Effector memory CD8-positive, alpha-beta T cell (primary cell): ENCODE results near the gene GPR107.
"Not testable (repeated sequence)": the region's sequence is repeated elsewhere in the genome, so short reads cannot be mapped to it uniquely, and the experiment has no call there.

Experiments used
- ATAC-seq: fragments of 150-1000 bp; cut with Tn5 transposase; replicated peaks from 2 replicates; pipeline ENCODE4 v1.10.0; 2021; ENCODE audit warnings: mild to moderate bottlenecking, moderate library complexity
- DNase-seq, 3 experiments: peaks; one replicate each; pipeline ENCODE4 v3.0.0; 2021
- H3K27ac Mint-ChIP-seq, 2 donors: one replicate each; pipeline ENCODE4 v1.8.0; 2022; ENCODE audit warnings: mild to moderate bottlenecking in 2 of 2, mixed read lengths in 2 of 2, moderate library complexity in 2 of 2
- H3K27me3 Mint-ChIP-seq, 2 donors: one replicate each; pipeline ENCODE4 v1.8.0; 2022; ENCODE audit warnings: mixed read lengths in 2 of 2
- H3K36me3 Mint-ChIP-seq: one replicate; pipeline ENCODE4 v1.8.0; 2022; ENCODE audit warnings: mild to moderate bottlenecking, moderate library complexity, mixed read lengths; ENCODE audit not compliant: insufficient read depth
- H3K4me1 Mint-ChIP-seq, 2 donors: one replicate each; pipeline ENCODE4 v1.8.0; 2022; ENCODE audit warnings: low read depth in 2 of 2, mixed read lengths in 2 of 2
- H3K4me3 Mint-ChIP-seq, 2 donors: one replicate each; pipeline ENCODE4 v1.8.0; 2022; ENCODE audit warnings: mild to moderate bottlenecking in 2 of 2, mixed read lengths in 2 of 2, moderate library complexity in 2 of 2
- H3K9me3 Mint-ChIP-seq, 2 donors: one replicate each; pipeline ENCODE4 v1.8.0; 2022; ENCODE audit warnings: mixed read lengths in 2 of 2
- total RNA-seq, 9 experiments: gene quantifications; one replicate each; lab custom pipeline; 2026; lab: John Stamatoyannopoulos, UW

GPR107 gene
- total RNA-seq, result 64.9 to 103 (median 73.6) reads per million in 9 experiments

- DNase-seq (peak; percentile 61 to 71 (median 68)), ATAC-seq (peak; percentile 96)
- peak within 1 kb of the TSS; percentile 92 to 93 for H3K27ac Mint-ChIP-seq
- H3K27me3 Mint-ChIP-seq, result no peaks in the 10 kb centered on the region
- peak within 1 kb of the TSS; percentile 88 to 91 for H3K4me3 Mint-ChIP-seq
- no peaks in the 10 kb centered on the region for H3K9me3 Mint-ChIP-seq
- peaks cover 17% of the 10 kb centered on the region for H3K36me3 Mint-ChIP-seq
- peaks cover 5 to 17% of the 10 kb centered on the region in 2 donors for H3K4me1 Mint-ChIP-seq
These were observed at the start of gene GPR107 for GRCh38 chr9:130053504-130054324. TSS of gene GPR107 (plus strand) at chr9:130053906. CDS start at chr9:130053933, 27 bp downstream.

GRCh38 chr9:130003943-130004552, 49.7 kb upstream of the GPR107 start:
- Mint-ChIP-seq H3K36me3 (peaks cover 88% of the 10 kb centered on the region), H3K27me3 (no peaks in the 10 kb centered on the region), H3K4me1 (peaks cover 54 to 71% of the 10 kb centered on the region in 2 donors), H3K9me3 (no peaks in the 10 kb centered on the region), H3K27ac (peak overlapping the region; percentile 93 to 97), H3K4me3 (peak overlapping the region; percentile 57 to 59)
- DNase-seq (no peak), ATAC-seq (no peak)

GRCh38 chr9:130006952-130007351, 46.8 kb upstream of the GPR107 start:
- H3K27ac Mint-ChIP-seq, result peak overlapping the region; percentile 96 to 97
- H3K36me3 Mint-ChIP-seq, result peaks cover 84% of the 10 kb centered on the region
- ATAC-seq, H3K27me3 Mint-ChIP-seq, H3K9me3 Mint-ChIP-seq, DNase-seq: not testable (repeated sequence)
- H3K4me3 Mint-ChIP-seq, result peak overlapping the region; percentile 66 to 70
- peaks cover 54 to 78% of the 10 kb centered on the region in 2 donors for H3K4me1 Mint-ChIP-seq

- no peaks in the 10 kb centered on the region for H3K27me3 Mint-ChIP-seq
- H3K9me3 Mint-ChIP-seq, result peaks cover 0 to 7% of the 10 kb centered on the region in 2 donors
- peaks cover 53 to 76% of the 10 kb centered on the region in 2 donors for H3K4me1 Mint-ChIP-seq
- H3K27ac Mint-ChIP-seq, result peak overlapping the region; percentile 96 to 97
- peak overlapping the region; percentile 66 to 70 for H3K4me3 Mint-ChIP-seq
- peaks cover 89% of the 10 kb centered on the region for H3K36me3 Mint-ChIP-seq
- no peak for ATAC-seq
- DNase-seq, result no peak
These were observed 45.2 kb upstream of the GPR107 start for GRCh38 chr9:130008538-130008937.

GRCh38 chr9:130009546-130009945, 44.2 kb upstream of the GPR107 start:
- ATAC-seq, H3K27me3 Mint-ChIP-seq, DNase-seq, H3K9me3 Mint-ChIP-seq: not testable (repeated sequence)
- peak overlapping the region; percentile 96 to 97 for H3K27ac Mint-ChIP-seq
- H3K4me3 Mint-ChIP-seq, result peak overlapping the region; percentile 25 to 61
- peaks cover 47 to 74% of the 10 kb centered on the region in 2 donors for H3K4me1 Mint-ChIP-seq
- H3K36me3 Mint-ChIP-seq, result peaks cover 90% of the 10 kb centered on the region

GRCh38 chr9:130010151-130010988, 43.3 kb upstream of the GPR107 start:
- Mint-ChIP-seq H3K9me3 (peaks cover 0 to 7% of the 10 kb centered on the region in 2 donors), H3K4me3 (peak overlapping the region; percentile 47 to 61), H3K27me3 (no peaks in the 10 kb centered on the region), H3K27ac (peak overlapping the region; percentile 96 to 97), H3K36me3 (peaks cover 87% of the 10 kb centered on the region), H3K4me1 (peaks cover 47 to 73% of the 10 kb centered on the region in 2 donors)
- ATAC-seq (peak; percentile 71), DNase-seq (peak; percentile 48 to 62 (median 55))

GRCh38 chr9:130013326-130013725, 40.4 kb upstream of the GPR107 start:
- Mint-ChIP-seq H3K27ac (peak overlapping the region; percentile 96 to 97), H3K27me3 (no peaks in the 10 kb centered on the region), H3K9me3 (peaks cover 0 to 7% of the 10 kb centered on the region in 2 donors), H3K4me1 (peaks cover 50 to 63% of the 10 kb centered on the region in 2 donors), H3K36me3 (peaks cover 82% of the 10 kb centered on the region), H3K4me3 (peak overlapping the region in 1 of 2 donors; percentile 29)
- DNase-seq, result no peak
- no peak for ATAC-seq

GRCh38 chr9:130015353-130016019, 38.2 kb upstream of the GPR107 start:
- no peak overlapping the region for H3K4me3 Mint-ChIP-seq
- peaks cover 0 to 6% of the 10 kb centered on the region in 2 donors for H3K9me3 Mint-ChIP-seq
- peaks cover 42 to 59% of the 10 kb centered on the region in 2 donors for H3K4me1 Mint-ChIP-seq
- no peak for ATAC-seq
- H3K36me3 Mint-ChIP-seq, result peaks cover 74% of the 10 kb centered on the region
- peak overlapping the region in 1 of 2 donors; percentile 54 for H3K27ac Mint-ChIP-seq
- no peaks in the 10 kb centered on the region for H3K27me3 Mint-ChIP-seq
- DNase-seq, result no peak

GRCh38 chr9:130017076-130017475, 36.6 kb upstream of the GPR107 start:
- peaks cover 35 to 59% of the 10 kb centered on the region in 2 donors for H3K4me1 Mint-ChIP-seq
- peak overlapping the region; percentile 31 to 48 for H3K4me3 Mint-ChIP-seq
- no peak for DNase-seq

GRCh38 chr9:130017510-130017909, 36.2 kb upstream of the GPR107 start:
- Mint-ChIP-seq H3K36me3 (peaks cover 72% of the 10 kb centered on the region), H3K4me3 (peak overlapping the region; percentile 31 to 48), H3K27ac (peak overlapping the region; percentile 88 to 92), H3K4me1 (peaks cover 36 to 59% of the 10 kb centered on the region in 2 donors)
- DNase-seq, ATAC-seq, H3K27me3 Mint-ChIP-seq, H3K9me3 Mint-ChIP-seq: not testable (repeated sequence)

More at GRCh38 chr9:130017076-130017475, 36.6 kb upstream of the GPR107 start:
- Mint-ChIP-seq H3K9me3 (no peaks in the 10 kb centered on the region), H3K27me3 (no peaks in the 10 kb centered on the region), H3K36me3 (peaks cover 72% of the 10 kb centered on the region), H3K27ac (peak overlapping the region; percentile 88 to 92)
- ATAC-seq, result peak; percentile 10

GRCh38 chr9:130018265-130018664, 35.4 kb upstream of the GPR107 start:
- Mint-ChIP-seq H3K9me3 (no peaks in the 10 kb centered on the region), H3K36me3 (peaks cover 71% of the 10 kb centered on the region), H3K27me3 (no peaks in the 10 kb centered on the region), H3K4me1 (peaks cover 38 to 60% of the 10 kb centered on the region in 2 donors), H3K27ac (peak overlapping the region; percentile 88 to 92), H3K4me3 (peak overlapping the region; percentile 10 to 48)
- ATAC-seq (no peak), DNase-seq (no peak)

- ATAC-seq (no peak), DNase-seq (no peak)
- Mint-ChIP-seq H3K4me1 (peaks cover 53 to 68% of the 10 kb centered on the region in 2 donors), H3K4me3 (peak overlapping the region; percentile 17 to 52), H3K27ac (peak overlapping the region; percentile 44 to 87), H3K36me3 (peaks cover 55% of the 10 kb centered on the region), H3K27me3 (no peaks in the 10 kb centered on the region), H3K9me3 (no peaks in the 10 kb centered on the region)
These were observed 33.1 kb upstream of the GPR107 start for GRCh38 chr9:130020618-130021017.
